NT2/D1 (cell line): Measurements from ENCODE around the gene TSEN15.
"Not testable (repeated sequence)": the region's sequence is repeated elsewhere in the genome, so short reads cannot be mapped to it uniquely, and the experiment has no call there.

Source experiments
- DNase-seq: peaks from one replicate; pipeline ENCODE4 v3.0.0-alpha.2; 2011; ENCODE audit warnings: low read depth, low spot score
- H3K27me3 ChIP-seq: 2 replicates; pipeline ENCODE4 v1.6.0; 2011; ENCODE audit warnings: mild to moderate bottlenecking; ENCODE audit not compliant: insufficient read length, insufficient read depth
- H3K36me3 ChIP-seq: 2 replicates; pipeline ENCODE4 v1.6.1; 2011; ENCODE audit warnings: mild to moderate bottlenecking, low read length, mixed read lengths; ENCODE audit not compliant: insufficient read depth, insufficient read length
- H3K4me1 ChIP-seq: 2 replicates; pipeline ENCODE4 v1.5.1; 2011; ENCODE audit not compliant: insufficient read depth, insufficient read length
- H3K4me3 ChIP-seq: 2 replicates; pipeline ENCODE4 v1.5.1; 2011; ENCODE audit warnings: low read depth; ENCODE audit not compliant: insufficient read length
- H3K9ac ChIP-seq: 2 replicates; pipeline ENCODE4 v1.6.0; 2011; ENCODE audit warnings: low read depth; ENCODE audit not compliant: insufficient read length
- H3K9me3 ChIP-seq: 2 replicates; pipeline ENCODE4 v1.5.1; 2011; ENCODE audit warnings: mild to moderate bottlenecking, low read length; ENCODE audit not compliant: insufficient read depth
- SUZ12 ChIP-seq: IDR thresholded peaks from 2 replicates; pipeline ENCODE4 v1.6.1; 2011; ENCODE audit not compliant: insufficient read length, insufficient read depth; ENCODE audit errors: extremely low read depth
- YY1 ChIP-seq: IDR thresholded peaks from 2 replicates; pipeline ENCODE4 v1.6.1; 2011; ENCODE audit not compliant: insufficient read length, insufficient read depth
- ZNF274 ChIP-seq: IDR thresholded peaks from 2 replicates; pipeline ENCODE4 v1.6.1; 2011; ENCODE audit warnings: mild to moderate bottlenecking, low read depth, low read length

The TSEN15 gene

DNA sequence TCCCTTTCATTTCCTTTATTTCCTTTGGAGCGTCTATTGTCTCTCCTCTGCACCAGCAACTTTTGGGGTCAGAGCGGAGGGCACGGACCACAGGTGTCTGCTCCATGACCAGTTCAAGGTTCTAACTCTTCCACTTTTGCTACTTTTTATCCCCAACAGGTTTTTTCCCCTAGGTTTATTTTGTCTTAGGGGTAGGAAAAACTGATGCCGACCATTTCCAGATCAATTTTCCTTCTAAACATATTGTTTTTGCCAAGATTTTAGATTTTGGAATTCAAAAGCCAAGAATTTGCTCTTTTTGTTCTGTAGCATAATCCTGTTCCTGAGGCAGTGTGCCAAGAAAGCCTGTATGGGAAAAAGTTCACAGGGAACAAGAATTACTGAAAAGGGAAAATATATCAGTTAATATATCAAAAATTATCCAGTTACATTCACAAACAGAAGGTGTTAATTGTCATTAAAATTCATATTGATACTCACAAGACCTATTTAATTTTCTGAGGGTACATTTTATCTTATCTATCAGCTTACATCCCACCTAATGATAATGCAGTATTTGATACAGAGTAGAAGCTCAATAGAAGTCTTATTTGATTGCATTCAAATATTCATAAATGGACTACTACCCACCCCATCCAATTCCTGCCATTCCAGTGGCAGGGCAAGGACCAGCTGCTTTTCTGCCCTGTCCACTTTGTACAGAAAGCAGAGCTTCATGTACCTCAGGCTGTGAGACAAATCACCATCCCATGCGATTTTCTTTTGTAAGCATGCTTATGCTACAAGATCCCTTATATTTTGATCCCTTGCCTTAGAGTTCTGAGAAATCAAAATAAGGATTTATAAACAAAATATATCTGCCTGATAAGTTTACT, 31.2 kb downstream of the TSEN15 start:
- no peaks in the 10 kb centered on the region for H3K27me3 ChIP-seq
- no peak overlapping the region for H3K9ac ChIP-seq
- DNase-seq = no peak
- no peaks in the 10 kb centered on the region for H3K4me1 ChIP-seq
- H3K9me3 ChIP-seq = peaks cover 5% of the 10 kb centered on the region; the same call in 1 of the 2 replicates
- H3K4me3 ChIP-seq = no peak overlapping the region
- no peaks in the 10 kb centered on the region for H3K36me3 ChIP-seq
- no peak for TF ChIP-seq YY1
- no peak for TF ChIP-seq SUZ12
- no peak for TF ChIP-seq ZNF274

DNA sequence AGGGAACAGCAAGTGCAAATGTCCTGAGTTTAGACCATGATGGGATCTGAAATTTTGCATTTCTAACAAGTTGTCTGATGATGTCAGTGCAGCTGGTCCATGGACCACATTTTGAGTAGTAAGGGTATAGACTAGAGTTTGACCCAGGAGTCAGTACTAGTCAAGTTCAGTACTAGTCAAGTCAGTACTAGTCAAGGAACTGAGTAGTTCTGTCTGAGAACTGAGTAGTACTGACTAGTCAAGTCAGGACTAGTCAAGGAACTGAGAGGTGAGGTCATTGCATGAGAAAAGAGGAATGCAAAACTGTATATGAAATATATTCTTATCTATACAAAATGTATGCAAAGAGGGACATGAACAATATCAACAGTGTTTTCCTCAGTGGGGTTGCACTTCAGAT, 34.1 kb downstream of the TSEN15 start:
- TF ChIP-seq ZNF274 (no peak), YY1 (no peak), SUZ12 (no peak)

DNA sequence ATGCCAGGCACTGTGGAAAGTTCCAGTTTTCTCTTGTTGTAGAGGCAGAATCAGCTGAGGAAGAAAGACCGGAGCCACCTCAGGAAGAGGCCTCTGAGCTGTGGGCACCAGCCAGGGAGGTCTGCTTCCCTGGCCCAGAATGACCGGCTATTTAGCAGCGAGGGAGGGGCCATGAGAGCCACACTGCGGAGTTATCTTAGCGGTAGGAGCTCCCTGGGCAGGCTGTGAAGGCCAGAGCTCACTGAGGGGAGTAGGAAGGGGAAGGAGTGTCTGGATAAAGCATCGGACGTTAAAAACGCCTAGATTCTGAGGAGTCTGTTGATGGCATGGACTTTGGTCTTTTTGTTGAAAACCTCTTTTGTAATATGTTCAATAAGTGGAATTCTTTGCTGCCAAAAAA, 36.5 kb downstream of the TSEN15 start:
- TF ChIP-seq YY1 (no peak), SUZ12 (no peak), ZNF274 (no peak)
- no peak for DNase-seq
- no peaks in the 10 kb centered on the region for H3K36me3 ChIP-seq
- no peak overlapping the region for H3K9ac ChIP-seq
- H3K9me3 ChIP-seq = peaks cover 5% of the 10 kb centered on the region; the same call in 1 of the 2 replicates
- H3K27me3 ChIP-seq = no peaks in the 10 kb centered on the region
- no peaks in the 10 kb centered on the region for H3K4me1 ChIP-seq
- no peak overlapping the region for H3K4me3 ChIP-seq

More for the DNA sequence above, 34.1 kb downstream of the TSEN15 start:
- Histone ChIP-seq H3K9ac (no peak overlapping the region), H3K9me3 (peaks cover 5% of the 10 kb centered on the region; the same call in 1 of the 2 replicates), H3K27me3 (no peaks in the 10 kb centered on the region), H3K4me3 (no peak overlapping the region), H3K4me1 (no peaks in the 10 kb centered on the region), H3K36me3 (no peaks in the 10 kb centered on the region)
- DNase-seq = no peak

DNA sequence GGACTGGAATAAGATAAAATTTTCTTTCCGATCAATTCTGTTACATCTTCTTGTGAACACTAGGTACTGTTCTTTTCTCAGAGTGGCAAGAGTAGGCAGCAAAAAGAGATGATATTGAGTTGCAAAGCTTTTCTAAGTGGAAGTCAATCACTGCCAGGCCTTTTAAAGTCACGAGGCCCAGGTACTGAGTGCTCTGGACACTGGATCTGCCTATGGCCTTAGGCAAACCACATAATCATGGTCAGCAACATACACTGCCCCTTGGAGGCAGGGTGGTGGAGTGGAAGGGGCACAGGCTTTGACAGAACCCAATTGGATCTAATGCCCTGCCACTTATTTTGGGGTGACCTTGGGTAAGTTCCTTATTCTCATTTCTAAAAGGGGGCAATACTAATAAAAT, 41.5 kb downstream of the TSEN15 start:
- Histone ChIP-seq H3K9ac (no peak overlapping the region), H3K4me3 (no peak overlapping the region), H3K9me3 (no peaks in the 10 kb centered on the region), H3K4me1 (no peaks in the 10 kb centered on the region), H3K36me3 (peaks cover 2% of the 10 kb centered on the region), H3K27me3 (no peaks in the 10 kb centered on the region)
- DNase-seq = no peak
- TF ChIP-seq SUZ12 (no peak), ZNF274 (no peak), YY1 (no peak)

DNA sequence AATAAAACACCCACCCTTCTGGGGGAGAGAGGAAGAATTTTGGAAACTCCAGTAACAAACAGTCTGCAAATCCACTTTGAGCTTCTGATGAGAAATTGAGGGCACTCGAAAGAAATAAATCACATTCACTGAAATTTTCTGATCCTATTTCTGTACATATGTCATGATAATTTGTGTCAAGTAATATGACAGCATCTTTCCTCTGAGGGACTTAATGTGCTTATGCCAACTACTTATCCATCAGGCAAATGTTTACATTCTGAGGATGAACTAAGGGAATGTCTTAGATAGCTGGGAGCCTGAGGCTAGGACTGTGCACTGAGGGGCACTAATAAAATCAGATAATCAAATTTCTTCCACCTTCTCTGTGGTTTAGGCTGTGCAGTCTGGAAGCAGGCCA, 44.5 kb downstream of the TSEN15 start:
- Histone ChIP-seq H3K9me3 (no peaks in the 10 kb centered on the region), H3K9ac (no peak overlapping the region)
- TF ChIP-seq YY1 (no peak), SUZ12 (no peak), ZNF274 (no peak)

DNA sequence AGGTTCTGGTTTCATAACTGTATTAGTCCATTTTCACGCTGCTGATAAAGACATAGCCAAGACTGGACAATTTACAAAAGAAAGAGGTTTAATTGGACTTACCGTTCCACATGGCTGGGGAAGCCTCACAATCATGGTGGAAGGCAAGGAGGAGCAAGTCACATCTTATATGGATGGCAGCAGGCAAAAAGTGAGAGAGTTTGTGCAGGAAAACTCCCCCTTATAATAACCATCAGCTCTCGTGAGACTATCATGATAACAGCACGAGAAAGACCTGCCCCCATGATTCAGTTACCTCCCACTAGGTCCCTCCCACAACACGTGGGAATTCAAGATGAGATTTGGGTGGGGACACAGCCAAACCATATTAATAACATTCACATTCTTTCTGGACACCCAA, 45.0 kb downstream of the TSEN15 start:
- DNase-seq, H3K36me3 ChIP-seq, H3K9ac ChIP-seq: not testable (repeated sequence)

More for the DNA sequence above, 44.5 kb downstream of the TSEN15 start:
- Histone ChIP-seq H3K27me3 (no peaks in the 10 kb centered on the region), H3K36me3 (peaks cover 2% of the 10 kb centered on the region), H3K4me1 (no peaks in the 10 kb centered on the region), H3K4me3 (no peak overlapping the region)
- no peak for DNase-seq

DNA sequence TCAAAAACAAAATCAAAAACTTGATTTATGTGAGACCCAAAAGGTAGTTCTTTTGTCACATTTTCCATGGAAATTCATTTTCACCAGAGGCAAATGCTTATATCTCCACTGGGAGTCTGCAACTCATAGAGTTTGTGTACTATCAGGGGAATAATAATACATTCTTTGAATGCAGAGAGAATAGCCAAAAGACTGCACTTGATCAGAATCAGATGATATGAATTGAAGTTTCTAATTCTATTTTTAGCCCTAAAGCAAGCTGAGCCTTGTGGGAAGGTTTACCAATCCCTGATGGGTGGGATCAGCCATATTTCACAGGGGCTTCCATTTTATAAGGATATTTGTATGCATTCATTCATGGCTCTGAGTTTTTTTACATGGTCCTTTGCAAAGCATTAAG, 49.6 kb downstream of the TSEN15 start:
- peaks cover 7% of the 10 kb centered on the region; the same call in 1 of the 2 replicates for H3K9me3 ChIP-seq
- no peaks in the 10 kb centered on the region for H3K27me3 ChIP-seq
- H3K36me3 ChIP-seq = no peaks in the 10 kb centered on the region
- no peaks in the 10 kb centered on the region for H3K4me1 ChIP-seq
- TF ChIP-seq ZNF274 (no peak), SUZ12 (no peak), YY1 (no peak)
- DNase-seq = no peak
- H3K4me3 ChIP-seq = no peak overlapping the region
- no peak overlapping the region for H3K9ac ChIP-seq

More for the DNA sequence above, 45.0 kb downstream of the TSEN15 start:
- H3K27me3 ChIP-seq, H3K9me3 ChIP-seq, H3K4me3 ChIP-seq, H3K4me1 ChIP-seq: not testable (repeated sequence)

DNA sequence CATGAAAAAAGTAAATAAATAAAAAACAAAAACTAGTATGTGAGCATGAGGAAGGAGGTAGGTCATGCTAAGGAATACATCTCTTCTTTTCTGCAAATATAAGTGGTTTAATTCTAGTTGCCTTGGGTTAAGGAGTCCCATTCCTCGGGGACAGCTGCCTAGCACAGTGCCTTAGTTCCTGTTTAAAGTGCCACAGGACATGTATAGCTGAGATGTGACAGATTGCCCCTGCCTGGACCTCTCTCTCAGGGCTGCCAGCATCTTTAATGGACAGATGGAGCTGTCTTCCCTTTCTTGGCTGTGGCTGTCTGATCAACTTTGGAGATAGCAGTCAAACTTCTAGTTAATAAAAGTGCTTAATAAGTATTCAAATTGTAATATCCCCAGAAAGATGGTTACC, 50.0 kb downstream of the TSEN15 start:
- H3K4me1 ChIP-seq = no peaks in the 10 kb centered on the region
- H3K36me3 ChIP-seq = no peaks in the 10 kb centered on the region
- H3K4me3 ChIP-seq = no peak overlapping the region
- H3K27me3 ChIP-seq = no peaks in the 10 kb centered on the region
- H3K9ac ChIP-seq = no peak overlapping the region
- TF ChIP-seq SUZ12 = no peak
- no peak for TF ChIP-seq YY1
- TF ChIP-seq ZNF274 = no peak
- DNase-seq = no peak
- H3K9me3 ChIP-seq = peaks cover 7% of the 10 kb centered on the region; the same call in 1 of the 2 replicates
